Pancreas (tissue), 10 donors: ENCODE measurements around the gene SIMC1. TPM values are rescaled to one million over a fixed set of nuclear protein-coding genes. Genes with fewer than 3 reads are reported as not detected.

Experiments
- ATAC-seq, 4 donors: fragments of 200-7000 bp; cut with Tn5 transposase; one replicate each; pipeline versions ENCODE4 v1.8.0 to v1.9.1; 2020; ENCODE audit warnings: mild to moderate bottlenecking in 4 of 4, moderate library complexity in 4 of 4
- DNase-seq, 6 donors: peaks; one replicate each; pipeline ENCODE4 v3.0.0-alpha.2; 2020
- FAIRE-seq: peaks from 2 replicates; lab custom pipeline; 2012; peaks lifted over from hg19 to GRCh38; lab: Jason Lieb, UNC
- H3K27ac ChIP-seq, 4 donors: fragments of 200-600 bp; sonication (generic); 1 replicate in 3 of 4; 2 replicates in 1 of 4; pipeline versions ENCODE4 v1.5.0 to v1.8.0; 2020
- H3K27me3 ChIP-seq, 4 donors: fragments of 200-600 bp; one replicate each; pipeline ENCODE4 v1.8.0; 2021
- H3K36me3 ChIP-seq, 3 donors: fragments of 200-600 bp; sonication (generic) in 1 of 3; one replicate each; pipeline versions ENCODE4 v1.5.0 to v1.8.0; 2020 to 2021
- H3K4me1 ChIP-seq, 3 donors: fragments of 200-600 bp; one replicate each; pipeline ENCODE4 v1.8.0; 2021
- H3K4me3 ChIP-seq, 4 donors: fragments of 200-600 bp; sonication (generic) in 2 of 4; one replicate each; pipeline versions ENCODE4 v1.5.0 to v1.8.0; 2020 to 2021
- H3K9me3 ChIP-seq, 4 donors: fragments of 200-600 bp; one replicate each; pipeline ENCODE4 v1.8.0; 2021
- WGBS, 2 donors: extraction: QIAGEN DNeasy Blood & Tissue Kit; methylation state at CpG; one replicate each; pipeline ENCODE4 v1.1.7; 2013; 5-methylcytosine and 5-hydroxymethylcytosine counted together
- intact Hi-C, 3 donors: fragments of 100-400 bp; cut with DNase I; formaldehyde crosslinking; loops; one replicate each; pipeline versions ENCODE4 v1.11.1 to v1.14.2; 2022
- polyA plus RNA-seq, 2 donors: library from polyadenylated mRNA; stranded (reverse); fragments of 200-250 nt; gene quantifications; one replicate each; pipeline ENCODE4 v1.2.3, GENCODE V29; 2013
- total RNA-seq, 6 donors: library from RNA; stranded (reverse); fragmentation: NEBNext Ultra II Directional in 4 of 6; extraction: Animal tissue kit (Norgen Biotek cat#: 25700) in 4 of 6; gene quantifications; one replicate each; pipeline versions ENCODE4 v1.2.1 to v1.2.4, GENCODE V29; 2021 to 2023
- TF ChIP-seq, protein P1 (sequence below), 4 donors: fragments of 200-600 bp; sonication (generic) in 3 of 4; IDR thresholded peaks; one replicate each; pipeline versions ENCODE4 v1.5.0 to v1.8.0; 2021; ENCODE audit warnings: antibody characterized with exemption in 4 of 4
- donor health status: healthy with polysubstance abuse.
- donor health status: DM: no; HTN: no; CAD: no; lungs with moderate emphysema.
- donor health status: DM: no; HTN: no; CAD: no.
- donor health status: control.
- donor health status: control.
- donor health status: Bipolar disorder and iron deficiency.
- donor health status: DM: yes; HTN: yes; CAD: no.
- donor health status: DM: no; HTN: no; CAD: no.
- donor health status: DM: no; HTN: no; CAD: no.
- donor health status: DM: yes; HTN: yes; CAD: no.

The SIMC1 gene
- total and polyA plus RNA-seq, 8 donors: 5.3 to 15.3 (median 8.5) TPM

DNA sequence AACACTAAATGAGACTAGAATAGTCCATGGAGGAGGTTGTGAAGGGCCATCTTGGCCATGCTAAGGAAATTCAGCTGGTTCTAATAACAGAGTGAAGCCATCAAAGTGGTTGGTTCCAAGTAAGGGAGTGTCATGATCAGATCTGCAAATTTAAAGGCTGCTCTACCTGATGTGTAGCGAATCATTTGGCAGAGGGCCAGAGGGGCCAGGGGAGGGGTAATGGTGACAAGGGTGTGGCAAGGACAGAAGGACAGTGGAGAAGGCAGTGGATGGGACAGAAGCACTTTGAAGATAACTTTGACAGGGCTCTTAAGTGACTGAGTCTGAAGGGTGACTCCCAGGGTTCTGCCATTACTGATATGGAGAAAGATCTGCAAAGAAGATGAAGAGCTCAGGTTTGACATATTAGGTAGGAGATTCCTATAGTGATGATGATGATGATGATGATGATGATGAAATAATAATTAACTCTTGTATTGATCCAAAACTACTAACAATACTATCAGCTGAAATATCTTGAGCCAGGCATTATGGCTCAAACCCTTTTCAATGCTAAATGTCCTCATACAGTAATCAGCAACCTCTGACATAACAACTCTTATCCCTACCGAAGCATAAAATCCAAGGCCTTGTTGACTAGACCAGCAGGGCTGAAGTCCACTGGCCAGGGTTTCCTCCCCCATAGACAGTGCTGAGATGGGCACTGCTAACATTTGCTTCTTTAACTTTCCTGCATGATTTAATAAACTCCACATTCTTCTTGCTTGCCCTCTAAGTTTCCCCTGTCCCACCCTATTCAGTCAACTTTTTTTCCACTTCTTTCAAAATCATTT is 103.3 kb downstream of the SIMC1 start:
- no peak for DNase-seq
- TF ChIP-seq, protein P1, sequence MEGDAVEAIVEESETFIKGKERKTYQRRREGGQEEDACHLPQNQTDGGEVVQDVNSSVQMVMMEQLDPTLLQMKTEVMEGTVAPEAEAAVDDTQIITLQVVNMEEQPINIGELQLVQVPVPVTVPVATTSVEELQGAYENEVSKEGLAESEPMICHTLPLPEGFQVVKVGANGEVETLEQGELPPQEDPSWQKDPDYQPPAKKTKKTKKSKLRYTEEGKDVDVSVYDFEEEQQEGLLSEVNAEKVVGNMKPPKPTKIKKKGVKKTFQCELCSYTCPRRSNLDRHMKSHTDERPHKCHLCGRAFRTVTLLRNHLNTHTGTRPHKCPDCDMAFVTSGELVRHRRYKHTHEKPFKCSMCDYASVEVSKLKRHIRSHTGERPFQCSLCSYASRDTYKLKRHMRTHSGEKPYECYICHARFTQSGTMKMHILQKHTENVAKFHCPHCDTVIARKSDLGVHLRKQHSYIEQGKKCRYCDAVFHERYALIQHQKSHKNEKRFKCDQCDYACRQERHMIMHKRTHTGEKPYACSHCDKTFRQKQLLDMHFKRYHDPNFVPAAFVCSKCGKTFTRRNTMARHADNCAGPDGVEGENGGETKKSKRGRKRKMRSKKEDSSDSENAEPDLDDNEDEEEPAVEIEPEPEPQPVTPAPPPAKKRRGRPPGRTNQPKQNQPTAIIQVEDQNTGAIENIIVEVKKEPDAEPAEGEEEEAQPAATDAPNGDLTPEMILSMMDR (IDR thresholded peaks at IDR 0.05): no peak
- H3K36me3 ChIP-seq: peaks cover 0 to 42% (median 27%) of the 10 kb centered on the region in 3 donors
- no peak overlapping the region for H3K27ac ChIP-seq
- FAIRE-seq: no peak
- no peaks in the 10 kb centered on the region for H3K9me3 ChIP-seq
- H3K4me1 ChIP-seq: no peaks in the 10 kb centered on the region
- H3K27me3 ChIP-seq: no peaks in the 10 kb centered on the region
- no peak for ATAC-seq
- H3K4me3 ChIP-seq: no peak overlapping the region
- intact Hi-C loops: no loop called here
- 61 to 68% methylated on average over 2 of the region's 2 CpGs for WGBS, 2 donors

DNA sequence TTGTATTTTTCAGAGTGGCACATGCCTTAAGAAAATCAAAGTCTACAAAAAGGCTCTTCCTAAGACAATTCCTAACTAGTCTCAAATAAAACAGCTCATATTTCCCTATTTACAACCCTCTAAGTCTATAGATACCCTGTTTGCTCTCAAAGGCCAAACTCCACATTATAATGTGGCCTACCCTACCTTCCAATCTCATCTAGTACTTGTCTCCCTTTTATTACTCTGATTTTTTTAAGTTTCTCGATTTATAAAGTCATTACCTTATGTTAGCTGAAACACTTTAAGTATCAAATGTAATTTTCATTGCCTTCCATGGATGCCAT is 103.9 kb downstream of the SIMC1 start:
- no peaks in the 10 kb centered on the region for H3K27me3 ChIP-seq
- no peak overlapping the region for H3K4me3 ChIP-seq
- no peaks in the 10 kb centered on the region for H3K4me1 ChIP-seq
- no peaks in the 10 kb centered on the region for H3K9me3 ChIP-seq
- H3K36me3 ChIP-seq: peaks cover 0 to 42% (median 28%) of the 10 kb centered on the region in 3 donors
- ATAC-seq (no peak), FAIRE-seq (no peak), DNase-seq (no peak)
- TF ChIP-seq, protein P1 (IDR thresholded peaks at IDR 0.05): no peak
- intact Hi-C loops: no loop called here
- 95 to 96% methylated on average over 1 of the region's 1 CpG for WGBS, 2 donors
- no peak overlapping the region for H3K27ac ChIP-seq

DNA sequence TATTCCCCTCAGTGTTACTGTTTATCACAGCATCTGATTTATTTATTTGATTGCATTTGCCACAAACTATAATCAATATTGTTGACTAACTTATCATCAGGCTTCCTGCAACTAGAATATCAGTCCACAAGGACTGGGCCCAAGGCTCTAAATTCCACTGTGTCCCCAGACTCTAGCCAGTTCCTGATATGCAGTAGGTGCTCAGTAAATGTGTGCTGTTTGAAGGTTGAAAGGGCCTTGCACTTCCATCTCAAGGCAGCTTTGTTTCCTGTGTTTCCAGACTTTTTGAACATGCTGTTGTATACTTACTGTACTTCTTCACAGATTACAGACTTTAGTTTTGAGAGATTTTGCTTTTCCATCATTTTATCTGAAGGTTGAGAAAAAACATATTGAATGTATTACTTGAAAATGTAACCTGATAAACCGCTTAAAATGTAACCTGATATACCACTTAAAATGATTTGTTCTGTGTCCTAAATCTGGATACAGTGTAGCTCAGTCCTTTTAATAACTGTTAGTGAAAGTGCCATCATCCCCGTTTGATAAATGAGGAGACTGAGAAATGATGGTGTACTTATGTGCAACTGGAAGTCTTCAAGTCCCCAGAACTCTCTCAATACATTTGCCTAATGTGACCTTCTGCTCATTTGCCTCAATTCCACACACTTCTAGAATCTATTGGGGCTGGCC is 104.7 kb downstream of the SIMC1 start:
- FAIRE-seq: no peak
- H3K27ac ChIP-seq: no peak overlapping the region
- intact Hi-C loops: no loop called here
- no peak for DNase-seq
- WGBS, 2 donors: 56 to 81% methylated on average over 2 of the region's 2 CpGs
- TF ChIP-seq, protein P1 (IDR thresholded peaks at IDR 0.05): no peak
- ATAC-seq: no peak
- no peak overlapping the region for H3K4me3 ChIP-seq
- H3K4me1 ChIP-seq: no peaks in the 10 kb centered on the region
- H3K9me3 ChIP-seq: no peaks in the 10 kb centered on the region
- H3K36me3 ChIP-seq: peaks cover 0 to 42% (median 27%) of the 10 kb centered on the region in 3 donors
- H3K27me3 ChIP-seq: no peaks in the 10 kb centered on the region

DNA sequence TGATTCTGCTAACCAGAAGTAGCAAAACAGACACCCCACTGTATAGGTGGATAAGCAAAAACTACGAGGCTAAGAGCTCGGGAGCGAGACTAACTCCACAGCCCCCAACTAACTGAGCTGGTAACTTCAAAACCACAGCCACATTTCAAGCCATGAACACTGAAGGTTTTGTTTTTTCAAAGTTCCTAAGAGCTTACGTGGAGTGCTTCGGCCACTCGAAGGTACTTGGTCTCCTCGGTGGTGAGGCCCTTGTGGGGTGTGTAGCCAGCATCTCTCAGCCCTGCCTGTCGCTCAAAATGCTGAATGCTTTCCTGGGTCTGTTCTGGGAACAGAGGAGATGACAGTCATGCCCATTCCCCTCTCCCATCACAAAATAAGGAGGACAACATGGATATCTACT is 112.2 kb downstream of the SIMC1 start:
- ATAC-seq: no peak
- no peak for DNase-seq
- Histone ChIP-seq H3K27ac (no peak overlapping the region), H3K4me1 (no peaks in the 10 kb centered on the region), H3K4me3 (no peak overlapping the region), H3K9me3 (no peaks in the 10 kb centered on the region), H3K27me3 (no peaks in the 10 kb centered on the region), H3K36me3 (peaks cover 0 to 63% (median 37%) of the 10 kb centered on the region in 3 donors)
- TF ChIP-seq, protein P1 (IDR thresholded peaks at IDR 0.05): no peak
- WGBS, 2 donors: 97 to 98% methylated on average over 8 of the region's 8 CpGs
- FAIRE-seq: no peak
- intact Hi-C loops: no loop called here
